ENCODE data around the gene RNU2-63P. TPM values are rescaled to one million over a fixed set of nuclear protein-coding genes. Genes with fewer than 3 reads are reported as not detected.

Gene RNU2-63P
- total and polyA plus RNA-seq, 2 of the 8 experiments (the other 6 are each of a cell fraction or from before 2014, with no cell fraction given): 6.6 TPM; not detected in 1

DNA sequence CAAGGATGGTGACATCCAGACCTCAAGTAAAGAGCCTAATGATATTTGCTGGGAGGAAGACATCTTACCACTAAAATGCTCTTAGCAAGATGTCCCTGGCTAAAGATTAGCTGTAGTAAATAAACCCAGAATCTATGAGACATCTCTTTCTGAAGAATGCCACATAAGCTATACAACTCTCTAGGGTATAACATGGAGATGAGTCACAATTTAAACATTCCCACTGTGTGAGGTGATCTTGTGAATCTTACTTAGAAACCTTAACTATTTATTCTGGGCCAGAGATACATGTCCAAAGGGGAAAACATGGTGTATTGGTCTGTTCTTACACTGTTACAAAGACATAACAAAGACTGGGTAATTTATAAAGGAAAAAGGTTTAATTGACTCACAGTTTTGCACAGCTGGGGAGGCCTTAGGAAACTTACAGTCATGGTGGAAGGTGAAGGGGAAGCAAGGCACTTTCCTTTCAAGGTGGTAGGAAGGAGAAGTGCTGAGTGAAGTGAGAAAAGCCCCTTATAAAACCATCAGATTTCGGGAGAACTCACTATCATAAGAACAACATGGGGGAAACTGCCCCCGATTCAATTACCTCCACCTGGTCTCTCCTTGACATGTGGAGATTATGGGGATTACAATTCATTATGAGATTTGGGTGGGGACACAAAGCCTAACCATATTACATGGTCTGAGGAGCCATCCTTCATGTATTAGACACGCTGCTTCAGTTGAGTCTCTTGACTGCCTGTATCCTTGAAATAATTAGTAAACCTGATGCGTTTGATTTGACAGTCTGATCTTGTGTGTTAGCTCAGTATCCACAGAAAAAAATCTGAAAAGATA, 22.1 kb upstream of the RNU2-63P start (continued):
- no peak for TF ChIP-seq SIRT6 (IDR thresholded peaks at IDR 0.05; ENCODE audit: low read length)
- TF ChIP-seq, protein P1, sequence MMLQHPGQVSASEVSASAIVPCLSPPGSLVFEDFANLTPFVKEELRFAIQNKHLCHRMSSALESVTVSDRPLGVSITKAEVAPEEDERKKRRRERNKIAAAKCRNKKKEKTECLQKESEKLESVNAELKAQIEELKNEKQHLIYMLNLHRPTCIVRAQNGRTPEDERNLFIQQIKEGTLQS (IDR thresholded peaks at IDR 0.05; ENCODE audit: insufficient read depth, low read depth, low read length): no peak
- TF ChIP-seq SAP30 (IDR thresholded peaks at IDR 0.05; ENCODE audit: insufficient read depth, insufficient replicate concordance, low read length): no peak
- no peak for TF ChIP-seq NRF1 (IDR thresholded peaks at IDR 0.05; ENCODE audit: low read depth, low read length)

Data from H1 (cell line).